ENCODE measurements around the gene ABCG1. TPM values are rescaled to one million over a fixed set of nuclear protein-coding genes. Genes with fewer than 3 reads are reported as not detected.
A peak's percentile ranks its signal among the peaks of the same experiment; 100 is the strongest.

The ABCG1 gene
- total RNA-seq, 2 donors from 2014 or later, result 3.1 to 3.5 TPM

DNA sequence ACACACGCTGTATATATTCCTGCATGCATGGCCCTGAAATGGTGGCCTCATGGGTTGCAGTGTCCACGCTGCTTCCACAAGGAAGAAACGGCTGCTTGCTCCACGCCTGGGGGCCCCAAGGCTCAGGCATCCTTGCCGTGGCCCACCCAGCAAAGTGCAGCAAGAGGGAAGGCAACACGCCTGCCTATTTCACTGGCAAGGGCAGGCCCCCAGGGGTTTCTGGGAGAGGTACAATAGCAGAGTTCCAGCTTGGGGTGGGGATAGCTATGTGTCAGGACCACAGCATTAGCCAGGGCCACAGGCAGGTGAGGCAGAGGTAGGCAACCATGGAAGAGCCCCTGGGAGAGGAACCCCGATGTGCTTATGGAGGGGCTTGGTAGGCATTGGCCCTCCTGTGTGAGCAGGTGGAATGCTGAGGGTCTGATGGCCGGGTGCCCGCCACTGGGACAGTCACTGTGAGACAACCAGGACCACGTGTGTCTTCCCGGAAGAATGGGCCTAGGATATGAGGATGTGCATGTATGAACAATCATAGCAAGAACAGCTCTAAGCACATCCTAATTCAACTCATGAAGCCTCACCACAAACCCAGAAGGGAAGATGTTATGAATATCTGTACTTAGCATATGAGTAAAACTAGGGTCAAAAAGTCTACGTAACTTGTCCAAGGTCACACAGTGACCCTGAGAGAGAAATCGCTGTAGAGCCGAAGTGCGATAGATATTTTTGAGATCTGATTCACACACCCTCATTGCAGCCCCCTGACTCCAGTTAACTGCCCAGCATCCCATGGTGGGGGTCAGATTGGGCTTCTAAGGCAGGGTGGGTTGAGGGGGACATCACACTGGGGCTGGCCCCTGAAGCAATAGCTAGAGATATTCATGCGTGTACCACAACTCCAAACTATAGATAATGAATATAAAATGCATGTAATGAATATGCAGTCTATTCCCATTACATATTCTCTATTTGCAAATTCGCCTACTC lies 120.1 kb downstream of the ABCG1 start:
- Mint-ChIP-seq H3K9me3 (no peaks in the 10 kb centered on the region), H3K4me3 (peak overlapping the region; percentile 62), H3K4me1 (ENCODE audit: low read depth in 2 of 2) (peaks cover 6 to 9% of the 10 kb centered on the region in 2 donors), H3K27me3 (peaks cover 22 to 34% of the 10 kb centered on the region in 2 donors), H3K36me3 (no peaks in the 10 kb centered on the region), H3K27ac (peak overlapping the region in 1 of 2 donors; percentile 40)
- DNase-seq (ENCODE audit: low spot score), result no peak
- peak; percentile 61 to 86 for ATAC-seq

DNA sequence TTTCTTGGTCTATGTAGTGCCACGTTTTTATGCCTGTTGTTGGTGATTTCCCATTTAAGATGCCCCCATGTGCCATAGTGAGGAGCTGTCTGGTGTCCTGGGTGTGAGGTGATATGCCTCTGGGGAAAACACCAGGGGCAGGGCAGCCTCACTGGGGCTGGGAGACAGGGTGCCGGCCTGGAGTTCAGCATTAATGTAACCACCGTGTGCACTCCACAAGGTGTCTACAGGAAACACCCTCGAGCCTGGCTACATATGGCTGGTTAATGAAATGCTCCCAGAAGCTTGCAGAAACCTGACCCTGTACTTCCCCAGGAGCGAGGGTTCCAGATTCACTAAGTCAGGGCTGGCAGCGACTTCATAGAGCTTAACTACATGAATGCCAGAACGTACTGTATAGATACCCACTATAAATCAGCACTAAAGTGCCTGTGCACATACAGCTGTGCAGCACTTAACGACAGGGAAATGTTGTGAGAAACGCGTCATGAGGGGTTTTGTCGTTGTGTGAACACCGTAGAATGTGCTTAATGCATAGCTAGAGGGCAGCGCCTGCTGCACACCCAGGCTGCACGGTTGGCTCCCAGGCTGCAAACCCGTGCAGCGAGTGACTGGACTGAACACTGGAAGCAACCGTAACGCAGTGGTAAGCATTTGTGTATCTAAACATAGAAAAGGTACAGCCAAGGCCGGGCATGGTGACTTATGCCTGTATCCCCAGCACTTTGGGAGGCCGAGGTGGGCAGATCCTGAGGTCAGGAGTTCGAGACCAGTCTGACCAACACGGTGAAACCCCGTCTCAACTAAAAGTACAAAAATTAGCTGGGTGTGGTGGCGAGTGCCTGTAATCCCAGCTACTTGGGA lies 121.5 kb downstream of the ABCG1 start:
- no peak overlapping the region for H3K4me3 Mint-ChIP-seq
- no peaks in the 10 kb centered on the region for H3K36me3 Mint-ChIP-seq
- no peaks in the 10 kb centered on the region for H3K9me3 Mint-ChIP-seq
- DNase-seq (ENCODE audit: low spot score) (no peak), ATAC-seq (no peak)
- H3K4me1 Mint-ChIP-seq (ENCODE audit: low read depth in 2 of 2), result peaks cover 6 to 9% of the 10 kb centered on the region in 2 donors
- H3K27ac Mint-ChIP-seq, result no peak overlapping the region
- peaks cover 20 to 26% of the 10 kb centered on the region in 2 donors for H3K27me3 Mint-ChIP-seq

- no peak for DNase-seq (ENCODE audit: low spot score)
- Mint-ChIP-seq H3K27me3 (peaks cover 11 to 17% of the 10 kb centered on the region in 2 donors), H3K36me3 (no peaks in the 10 kb centered on the region), H3K9me3 (no peaks in the 10 kb centered on the region), H3K27ac (no peak overlapping the region), H3K4me3 (no peak overlapping the region), H3K4me1 (ENCODE audit: low read depth in 2 of 2) (peaks cover 6 to 9% of the 10 kb centered on the region in 2 donors)
- ATAC-seq, result no peak
Observed at GRCh38 chr21:42341776-42342542, 123.0 kb downstream of the ABCG1 start.

- Mint-ChIP-seq H3K27ac (no peak overlapping the region), H3K9me3 (no peaks in the 10 kb centered on the region), H3K27me3 (peaks cover 0 to 9% of the 10 kb centered on the region in 2 donors), H3K4me1 (ENCODE audit: low read depth in 2 of 2) (peaks cover 0 to 5% of the 10 kb centered on the region in 2 donors), H3K36me3 (no peaks in the 10 kb centered on the region), H3K4me3 (no peak overlapping the region)
- DNase-seq (ENCODE audit: low spot score), result no peak
- ATAC-seq, result no peak
Observed at GRCh38 chr21:42343101-42343500, 124.2 kb downstream of the ABCG1 start.

- H3K27ac Mint-ChIP-seq, result no peak overlapping the region
- DNase-seq (ENCODE audit: low spot score) (no peak), ATAC-seq (no peak)
- H3K4me3 Mint-ChIP-seq, result no peak overlapping the region
- H3K9me3 Mint-ChIP-seq, result no peaks in the 10 kb centered on the region
- H3K36me3 Mint-ChIP-seq, result no peaks in the 10 kb centered on the region
- H3K27me3 Mint-ChIP-seq, result peaks cover 0 to 10% of the 10 kb centered on the region in 2 donors
- peaks cover 0 to 5% of the 10 kb centered on the region in 2 donors for H3K4me1 Mint-ChIP-seq (ENCODE audit: low read depth in 2 of 2)
Observed at GRCh38 chr21:42343556-42343955, 124.6 kb downstream of the ABCG1 start.

DNA sequence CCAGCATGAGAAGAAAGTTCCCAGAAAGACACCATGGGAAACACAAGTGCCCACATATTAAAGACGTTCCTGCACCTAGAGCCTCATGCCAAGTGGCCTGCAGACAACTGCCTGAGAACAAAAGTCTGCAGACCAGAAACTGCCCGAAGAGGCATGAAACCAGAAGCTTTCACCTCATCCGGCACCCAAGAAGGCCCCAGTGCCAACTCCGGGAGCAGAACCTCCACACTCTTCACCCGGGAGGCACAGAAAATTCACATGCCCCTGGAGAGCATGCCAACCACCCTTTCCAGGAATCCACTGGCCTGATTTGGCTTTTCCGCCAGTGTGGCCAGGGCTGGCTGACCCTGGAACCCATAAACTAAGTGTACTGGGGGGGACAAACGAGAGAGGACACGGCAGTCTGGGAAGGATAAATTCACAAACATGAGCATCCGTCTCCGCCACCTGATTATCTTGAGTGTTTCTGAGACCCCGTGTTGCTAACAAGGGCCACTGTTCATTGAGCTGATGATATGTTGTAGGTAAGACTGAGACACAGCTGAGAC lies 125.1 kb downstream of the ABCG1 start:
- no peak for DNase-seq (ENCODE audit: low spot score)
- no peaks in the 10 kb centered on the region for H3K9me3 Mint-ChIP-seq
- H3K4me1 Mint-ChIP-seq (ENCODE audit: low read depth in 2 of 2), result peaks cover 0 to 4% of the 10 kb centered on the region in 2 donors
- no peak for ATAC-seq
- H3K4me3 Mint-ChIP-seq, result no peak overlapping the region
- peaks cover 0 to 8% of the 10 kb centered on the region in 2 donors for H3K27me3 Mint-ChIP-seq
- H3K36me3 Mint-ChIP-seq, result no peaks in the 10 kb centered on the region
- no peak overlapping the region for H3K27ac Mint-ChIP-seq

- Mint-ChIP-seq H3K4me3 (no peak overlapping the region), H3K27ac (no peak overlapping the region), H3K36me3 (no peaks in the 10 kb centered on the region), H3K9me3 (no peaks in the 10 kb centered on the region), H3K4me1 (ENCODE audit: low read depth in 2 of 2) (no peaks in the 10 kb centered on the region), H3K27me3 (peaks cover 0 to 6% of the 10 kb centered on the region in 2 donors)
- ATAC-seq (no peak), DNase-seq (ENCODE audit: low spot score) (no peak)
Observed at GRCh38 chr21:42344631-42345030, 125.7 kb downstream of the ABCG1 start.

GRCh38 chr21:42346441-42346840 lies 127.5 kb downstream of the ABCG1 start:
- no peak for DNase-seq (ENCODE audit: low spot score)
- Mint-ChIP-seq H3K9me3 (no peaks in the 10 kb centered on the region), H3K4me3 (no peak overlapping the region), H3K27ac (no peak overlapping the region), H3K4me1 (ENCODE audit: low read depth in 2 of 2) (no peaks in the 10 kb centered on the region), H3K27me3 (peaks cover 0 to 4% of the 10 kb centered on the region in 2 donors), H3K36me3 (no peaks in the 10 kb centered on the region)
- no peak for ATAC-seq

Other genes starting within 250 kb of the ABCG1 start
- 10 to 100 TPM; 13.0 to 20.4 TPM for gene ZBTB21, start 208.8 kb upstream of the ABCG1 start, total RNA-seq
- not detected for gene UMODL1, start 147.8 kb upstream of the ABCG1 start, total RNA-seq
- gene TFF3, start 96.3 kb downstream of the ABCG1 start, total RNA-seq, result not detected
- not detected for gene TFF2, start 131.9 kb downstream of the ABCG1 start, total RNA-seq
- not detected for gene TFF1, start 147.4 kb downstream of the ABCG1 start, total RNA-seq
- 1 to 10 TPM in 1 of 2 donors, under 1 TPM in 1; 0.19 to 8.4 TPM for gene TMPRSS3, start 176.9 kb downstream of the ABCG1 start, total RNA-seq
- gene UBASH3A, start 184.8 kb downstream of the ABCG1 start, total RNA-seq, result 1 to 10 TPM; 1.7 to 9.2 TPM